Mesothelial cell of epicardium (in vitro differentiated cells): ENCODE measurements around the gene DCP1A. TPM values are rescaled to one million over a fixed set of nuclear protein-coding genes. Genes with fewer than 3 reads are reported as not detected.

Source experiments
- DNase-seq, 2 experiments: peaks; one replicate each; pipeline ENCODE4 v3.0.0; 2021; ENCODE audit warnings: low spot score in 2 of 2; ENCODE audit not compliant: unreplicated experiment in 2 of 2
- H3K27ac Mint-ChIP-seq: 2 replicates; pipeline ENCODE4 v1.8.0; 2021; ENCODE audit warnings: mixed read lengths
- H3K27me3 Mint-ChIP-seq: 2 replicates; pipeline ENCODE4 v1.8.0; 2021; ENCODE audit warnings: low read depth, mixed read lengths
- H3K36me3 Mint-ChIP-seq: 2 replicates; pipeline ENCODE4 v1.8.0; 2021; ENCODE audit warnings: mixed read lengths
- H3K4me1 Mint-ChIP-seq: 2 replicates; pipeline ENCODE4 v1.8.0; 2021; ENCODE audit warnings: mixed read lengths
- H3K4me3 Mint-ChIP-seq: 2 replicates; pipeline ENCODE4 v1.8.0; 2021; ENCODE audit warnings: mild to moderate bottlenecking, moderate library complexity, mixed read lengths
- H3K9me3 Mint-ChIP-seq: 2 replicates; pipeline ENCODE4 v1.8.0; 2021; ENCODE audit warnings: mixed read lengths
- total RNA-seq: library from RNA; stranded (reverse); gene quantifications from 3 replicates; pipeline ENCODE4 v1.2.1, GENCODE V29; 2021
- TF ChIP-seq, protein P1 (sequence below): fragments of 200-600 bp; sonication (generic); IDR thresholded peaks from one replicate; pipeline ENCODE4 v1.5.0; 2021; ENCODE audit warnings: antibody characterized with exemption; ENCODE audit not compliant: unreplicated experiment

DCP1A gene
- total RNA-seq, 1 donor from 2014 or later, result 38.8 TPM

DNA sequence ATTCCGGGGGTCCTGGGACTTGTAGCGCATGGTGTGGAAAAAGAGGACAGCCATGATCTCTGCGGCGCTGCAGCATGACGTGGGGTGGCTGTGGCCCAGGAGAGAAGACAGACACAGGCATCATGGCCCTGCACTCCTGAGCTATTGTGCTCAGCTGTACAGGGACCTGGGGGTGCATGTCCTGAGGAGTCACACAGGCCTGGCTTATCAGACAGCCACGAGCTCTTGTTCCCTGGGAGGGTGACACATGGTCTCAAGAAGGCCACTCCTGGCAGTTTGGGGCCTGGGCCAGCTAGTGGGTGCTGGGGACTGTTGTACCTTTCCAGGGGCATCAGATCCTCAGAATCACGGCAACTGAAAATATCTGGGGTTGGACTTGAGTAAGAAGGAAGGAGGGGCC, 105.2 kb downstream of the DCP1A start:
- Mint-ChIP-seq H3K36me3 (peaks cover 16% of the 10 kb centered on the region), H3K27me3 (no peaks in the 10 kb centered on the region), H3K4me3 (no peak overlapping the region), H3K9me3 (peaks cover 3% of the 10 kb centered on the region), H3K27ac (peak overlapping the region; percentile 57), H3K4me1 (peaks cover 27% of the 10 kb centered on the region)
- DNase-seq, result no peak
- TF ChIP-seq, protein P1, sequence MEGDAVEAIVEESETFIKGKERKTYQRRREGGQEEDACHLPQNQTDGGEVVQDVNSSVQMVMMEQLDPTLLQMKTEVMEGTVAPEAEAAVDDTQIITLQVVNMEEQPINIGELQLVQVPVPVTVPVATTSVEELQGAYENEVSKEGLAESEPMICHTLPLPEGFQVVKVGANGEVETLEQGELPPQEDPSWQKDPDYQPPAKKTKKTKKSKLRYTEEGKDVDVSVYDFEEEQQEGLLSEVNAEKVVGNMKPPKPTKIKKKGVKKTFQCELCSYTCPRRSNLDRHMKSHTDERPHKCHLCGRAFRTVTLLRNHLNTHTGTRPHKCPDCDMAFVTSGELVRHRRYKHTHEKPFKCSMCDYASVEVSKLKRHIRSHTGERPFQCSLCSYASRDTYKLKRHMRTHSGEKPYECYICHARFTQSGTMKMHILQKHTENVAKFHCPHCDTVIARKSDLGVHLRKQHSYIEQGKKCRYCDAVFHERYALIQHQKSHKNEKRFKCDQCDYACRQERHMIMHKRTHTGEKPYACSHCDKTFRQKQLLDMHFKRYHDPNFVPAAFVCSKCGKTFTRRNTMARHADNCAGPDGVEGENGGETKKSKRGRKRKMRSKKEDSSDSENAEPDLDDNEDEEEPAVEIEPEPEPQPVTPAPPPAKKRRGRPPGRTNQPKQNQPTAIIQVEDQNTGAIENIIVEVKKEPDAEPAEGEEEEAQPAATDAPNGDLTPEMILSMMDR, result no peak

DNA sequence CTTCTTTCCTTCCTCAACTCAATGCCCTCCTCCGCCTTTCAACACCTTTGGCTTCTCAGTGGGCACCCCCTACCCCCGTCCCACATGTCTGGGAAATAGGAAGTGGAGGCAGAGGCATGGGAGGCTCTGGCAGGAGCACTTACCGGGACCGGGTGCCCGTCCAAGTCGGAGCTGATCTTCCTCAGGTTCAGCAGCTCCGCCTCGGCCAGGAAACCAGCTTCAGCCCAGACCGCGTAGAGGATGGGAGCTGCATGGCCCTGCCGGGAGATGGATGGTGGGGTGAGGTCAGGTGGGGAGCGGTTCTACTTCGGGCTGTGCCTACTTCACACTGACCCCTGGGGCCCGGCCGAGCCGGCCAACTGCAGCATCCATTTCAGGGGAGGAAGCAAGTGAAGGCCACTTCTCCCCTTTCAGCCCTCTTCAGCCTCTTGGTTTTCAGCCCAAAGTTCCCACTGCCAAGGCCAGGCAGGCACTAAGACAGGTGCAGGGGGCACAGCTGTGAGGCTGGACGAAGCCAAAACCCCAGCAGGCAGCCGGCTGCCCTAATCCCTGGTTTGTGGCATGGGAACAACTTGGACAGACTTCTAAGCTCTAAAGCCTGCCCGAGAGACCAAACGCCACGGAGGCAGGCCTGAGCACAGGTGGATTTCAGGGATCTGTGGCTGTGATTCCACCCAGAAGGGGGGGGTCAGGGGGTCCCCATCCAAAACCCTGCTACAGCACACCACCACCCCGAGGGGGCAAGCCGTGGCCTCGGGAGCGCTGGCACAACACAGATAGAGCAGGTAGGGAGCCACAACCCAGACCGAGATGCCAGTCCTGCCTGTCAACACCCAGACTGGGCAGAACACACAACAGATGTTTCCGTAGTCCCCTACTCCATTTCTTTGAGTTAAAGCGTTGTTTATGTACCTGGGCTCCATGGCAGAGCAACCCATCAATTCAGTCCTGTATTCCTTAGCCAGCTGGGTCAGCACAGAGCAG, 106.1 kb downstream of the DCP1A start:
- H3K27ac Mint-ChIP-seq, result no peak overlapping the region

DNA sequence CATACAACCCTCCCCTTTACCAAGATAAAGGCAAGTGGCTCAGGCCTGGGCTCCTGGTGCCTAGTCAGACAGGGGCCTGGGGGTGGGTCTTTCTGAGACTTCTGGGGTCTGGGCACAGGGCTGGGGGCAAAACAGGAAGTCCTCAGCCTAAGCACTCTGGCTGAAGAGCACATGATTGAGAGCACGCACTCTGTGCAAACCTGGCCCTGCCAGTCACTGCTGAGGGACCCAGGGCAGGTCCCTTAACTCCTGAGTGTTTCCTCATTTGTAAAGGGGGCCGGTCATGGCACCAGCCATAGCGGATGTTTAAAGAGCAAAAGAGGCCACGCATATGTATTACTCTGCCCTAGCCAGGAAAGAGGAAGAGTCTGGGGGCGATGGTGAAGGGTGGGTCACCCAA, 107.5 kb downstream of the DCP1A start:
- Mint-ChIP-seq H3K36me3 (peaks cover 11% of the 10 kb centered on the region), H3K27ac (peak overlapping the region; percentile 64), H3K4me3 (no peak overlapping the region), H3K9me3 (no peaks in the 10 kb centered on the region), H3K27me3 (no peaks in the 10 kb centered on the region), H3K4me1 (peaks cover 30% of the 10 kb centered on the region)
- TF ChIP-seq, protein P1, result no peak
- no peak for DNase-seq

More for the DNA sequence above, 106.1 kb downstream of the DCP1A start:
- H3K27me3 Mint-ChIP-seq, result no peaks in the 10 kb centered on the region
- no peak for DNase-seq
- TF ChIP-seq, protein P1, result no peak
- peaks cover 13% of the 10 kb centered on the region for H3K36me3 Mint-ChIP-seq
- peaks cover 30% of the 10 kb centered on the region for H3K4me1 Mint-ChIP-seq
- H3K4me3 Mint-ChIP-seq, result no peak overlapping the region
- H3K9me3 Mint-ChIP-seq, result peaks cover 2% of the 10 kb centered on the region

DNA sequence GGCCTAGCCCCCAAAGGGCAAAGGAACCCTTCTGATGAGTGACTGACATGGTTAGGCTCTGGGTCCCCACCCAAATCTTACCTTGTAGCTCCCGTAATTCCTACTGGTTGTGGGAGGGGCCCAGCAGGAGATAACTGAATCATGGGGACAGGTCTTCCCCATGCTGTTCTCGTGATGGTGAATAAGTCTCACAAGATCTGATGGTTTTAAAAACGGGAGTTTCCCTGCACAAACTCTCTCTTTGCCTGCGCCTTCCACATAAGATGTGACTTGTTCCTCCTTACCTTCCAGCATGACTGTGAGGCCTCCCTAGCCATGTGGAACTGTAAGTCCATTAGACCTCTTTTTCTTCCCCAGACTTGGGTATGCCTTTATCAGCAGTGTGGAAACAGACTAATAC, 108.5 kb downstream of the DCP1A start:
- Mint-ChIP-seq H3K4me3 (no peak overlapping the region), H3K9me3 (no peaks in the 10 kb centered on the region), H3K27me3 (no peaks in the 10 kb centered on the region), H3K27ac (peak overlapping the region; percentile 82), H3K36me3 (peaks cover 14% of the 10 kb centered on the region), H3K4me1 (peaks cover 28% of the 10 kb centered on the region)
- no peak for DNase-seq
- TF ChIP-seq, protein P1, result no peak

DNA sequence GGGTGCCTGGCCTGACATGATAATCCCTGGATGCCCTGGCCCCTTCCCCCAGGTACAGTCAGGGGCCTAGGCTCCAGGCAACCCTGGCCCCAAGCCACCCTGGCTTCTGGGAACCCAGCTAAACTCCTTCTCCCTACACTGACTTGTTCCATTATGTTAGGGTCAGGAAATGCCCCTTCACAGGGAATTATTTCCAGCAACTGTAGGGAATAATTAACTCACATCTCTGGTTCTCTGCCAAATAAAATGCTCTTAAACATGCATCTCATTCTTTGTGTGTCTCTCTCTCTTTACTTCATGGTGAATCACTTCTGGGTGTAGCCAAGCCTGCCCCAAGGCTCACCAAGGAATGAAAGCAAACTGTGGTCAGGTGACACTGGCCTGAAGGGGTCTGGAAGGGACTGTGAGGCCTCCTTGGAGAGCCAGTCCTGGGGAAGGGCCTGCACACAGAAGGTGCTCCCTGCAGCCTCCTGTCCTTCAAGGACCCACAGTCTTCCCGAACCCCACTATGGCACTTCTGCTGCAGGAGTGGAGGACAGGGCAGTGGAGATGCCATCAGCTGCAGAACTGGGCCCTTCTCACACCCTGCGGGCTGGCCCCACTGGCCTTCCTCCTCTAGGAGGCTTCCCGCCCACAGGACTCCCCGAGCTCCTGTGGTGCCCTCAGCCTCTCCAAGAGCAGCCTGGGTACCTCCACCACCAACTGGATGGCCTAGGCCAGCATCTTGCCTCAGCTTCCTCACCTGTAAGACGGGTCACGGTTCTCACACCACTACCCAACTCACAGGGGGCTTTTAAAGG, 109.1 kb downstream of the DCP1A start:
- TF ChIP-seq, protein P1, result no peak
- Mint-ChIP-seq H3K4me1 (peaks cover 21% of the 10 kb centered on the region), H3K4me3 (no peak overlapping the region), H3K36me3 (peaks cover 16% of the 10 kb centered on the region), H3K27me3 (no peaks in the 10 kb centered on the region), H3K9me3 (no peaks in the 10 kb centered on the region), H3K27ac (peak overlapping the region; percentile 2)
- no peak for DNase-seq
